GM12891 (cell line): ENCODE data around the gene LACTB.

Source experiments
- POLR2A ChIP-seq: IDR thresholded peaks from 2 replicates; pipeline ENCODE4 v1.6.1; 2011; ENCODE audit warnings: low read depth, low read length, control low read depth
- POLR2AphosphoS5 ChIP-seq: IDR thresholded peaks from 2 replicates; pipeline ENCODE4 v1.6.1; 2011; ENCODE audit warnings: low read depth, low read length, control low read depth

DNA sequence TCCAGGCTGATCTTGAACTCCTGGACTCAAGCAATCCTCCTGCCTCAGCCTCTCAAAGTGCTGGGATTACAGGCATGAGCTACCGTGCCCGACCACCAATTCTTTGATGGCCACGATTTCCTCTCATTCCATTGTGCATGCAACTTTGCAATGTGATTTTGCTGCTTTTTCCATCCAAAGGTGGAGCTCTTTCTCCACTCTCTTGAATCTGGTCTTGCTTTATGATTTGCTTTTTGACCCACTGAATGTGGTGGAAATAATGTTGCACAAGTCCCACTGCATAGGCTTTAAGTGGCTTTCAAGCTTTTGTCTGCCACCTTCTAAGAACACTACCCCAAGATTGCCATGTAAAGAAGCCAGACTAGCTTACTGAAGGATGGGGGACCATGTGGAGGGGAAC, 25.0 kb downstream of the LACTB start:
- TF ChIP-seq POLR2A (no peak), POLR2AphosphoS5 (no peak)
